Lower lobe of right lung (tissue), 2 donors: Measurements from ENCODE around the gene KCNN1. TPM values are rescaled to one million over a fixed set of nuclear protein-coding genes. Genes with fewer than 3 reads are reported as not detected.
A peak's percentile ranks its signal among the peaks of the same experiment; 100 is the strongest.

Source experiments
- ATAC-seq, 2 donors: fragments of 200-7000 bp; cut with Tn5 transposase; one replicate each; pipeline ENCODE4 v1.9.1; 2020 to 2022; ENCODE audit warnings: mild to moderate bottlenecking in 2 of 2, moderate library complexity in 2 of 2
- DNase-seq: peaks from one replicate; pipeline ENCODE4 v3.0.0-alpha.2; 2020
- H3K27ac ChIP-seq: fragments of 200-600 bp; one replicate; pipeline ENCODE4 v1.8.0; 2022
- H3K27me3 ChIP-seq: fragments of 200-600 bp; one replicate; pipeline ENCODE4 v1.8.0; 2022; ENCODE audit warnings: low read depth
- H3K36me3 ChIP-seq: fragments of 200-600 bp; one replicate; pipeline ENCODE4 v1.8.0; 2022; ENCODE audit warnings: mild to moderate bottlenecking
- H3K4me1 ChIP-seq: fragments of 200-600 bp; one replicate; pipeline ENCODE4 v1.8.0; 2022
- H3K4me3 ChIP-seq: fragments of 200-600 bp; one replicate; pipeline ENCODE4 v1.8.0; 2022; ENCODE audit warnings: mild to moderate bottlenecking
- H3K9me3 ChIP-seq: fragments of 200-600 bp; one replicate; pipeline ENCODE4 v1.8.0; 2022
- intact Hi-C: fragments of 100-400 bp; cut with DNase I; formaldehyde crosslinking; loops from one replicate; pipeline ENCODE4 v1.11.0; 2022
- total RNA-seq: library from RNA; stranded (reverse); fragmentation: NEBNext Ultra II Directional; extraction: Animal tissue kit (Norgen Biotek cat#: 25700); gene quantifications from one replicate; pipeline ENCODE4 v1.2.1, GENCODE V29; 2021
- TF ChIP-seq, protein P1 (sequence below): fragments of 200-600 bp; IDR thresholded peaks from one replicate; pipeline ENCODE4 v1.8.0; 2022; ENCODE audit warnings: antibody characterized with exemption, mild to moderate bottlenecking
- donor health status: DM: no; HTN: yes; CAD: no; lungs with severe emphysema.

The KCNN1 gene
- total RNA-seq, 1 donor from 2014 or later, result not detected

DNA sequence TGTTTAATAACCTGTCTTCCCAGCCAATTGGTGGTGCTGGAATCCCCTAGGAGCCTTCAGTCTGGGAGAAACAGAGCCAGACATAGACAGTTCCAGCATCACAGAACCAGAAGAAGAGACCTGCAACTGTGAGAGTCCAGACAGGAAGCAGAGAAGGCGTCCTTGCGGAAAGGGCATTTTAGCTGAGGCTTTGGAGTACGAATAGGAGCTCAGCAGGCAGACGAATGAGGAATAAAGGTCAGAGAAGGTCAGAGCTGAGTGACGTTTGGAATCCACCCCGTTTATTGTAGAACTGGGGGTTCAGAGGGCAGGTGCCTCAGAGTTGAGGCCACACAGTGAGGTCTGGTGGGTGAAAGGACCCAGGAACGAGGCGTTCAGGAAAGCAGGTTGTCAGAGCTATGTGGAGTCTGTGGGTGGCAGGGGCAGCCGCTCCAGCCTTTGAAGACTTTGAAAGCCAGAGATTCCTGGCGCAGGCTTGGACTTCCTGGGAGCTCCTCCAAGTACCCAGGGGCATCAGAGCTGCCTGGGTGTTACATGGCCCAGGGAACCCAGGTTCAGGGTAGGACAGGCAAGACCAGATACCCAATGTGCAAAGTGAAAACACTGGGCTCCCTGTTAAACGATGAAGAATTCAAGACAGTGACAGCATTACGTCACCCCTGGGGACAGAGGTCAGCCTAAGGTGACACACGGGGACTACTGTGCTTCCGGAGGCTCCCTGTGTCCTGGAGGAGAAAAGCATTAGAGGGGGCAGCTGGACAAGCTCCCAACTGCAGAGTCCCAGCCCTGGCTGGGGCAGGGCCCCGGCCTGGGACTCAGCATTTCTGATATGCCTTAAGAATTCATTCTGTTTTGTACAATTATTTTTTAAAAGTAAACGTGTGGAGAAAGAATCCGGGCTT lies 46.6 kb downstream of the KCNN1 start:
- DNase-seq (no peak), ATAC-seq (no peak)
- H3K27ac ChIP-seq, result peak overlapping the region; percentile 33
- H3K27me3 ChIP-seq, result no peaks in the 10 kb centered on the region
- no peaks in the 10 kb centered on the region for H3K9me3 ChIP-seq
- H3K4me3 ChIP-seq, result peak overlapping the region; percentile 72
- intact Hi-C loops, result no loop called here
- TF ChIP-seq, protein P1, sequence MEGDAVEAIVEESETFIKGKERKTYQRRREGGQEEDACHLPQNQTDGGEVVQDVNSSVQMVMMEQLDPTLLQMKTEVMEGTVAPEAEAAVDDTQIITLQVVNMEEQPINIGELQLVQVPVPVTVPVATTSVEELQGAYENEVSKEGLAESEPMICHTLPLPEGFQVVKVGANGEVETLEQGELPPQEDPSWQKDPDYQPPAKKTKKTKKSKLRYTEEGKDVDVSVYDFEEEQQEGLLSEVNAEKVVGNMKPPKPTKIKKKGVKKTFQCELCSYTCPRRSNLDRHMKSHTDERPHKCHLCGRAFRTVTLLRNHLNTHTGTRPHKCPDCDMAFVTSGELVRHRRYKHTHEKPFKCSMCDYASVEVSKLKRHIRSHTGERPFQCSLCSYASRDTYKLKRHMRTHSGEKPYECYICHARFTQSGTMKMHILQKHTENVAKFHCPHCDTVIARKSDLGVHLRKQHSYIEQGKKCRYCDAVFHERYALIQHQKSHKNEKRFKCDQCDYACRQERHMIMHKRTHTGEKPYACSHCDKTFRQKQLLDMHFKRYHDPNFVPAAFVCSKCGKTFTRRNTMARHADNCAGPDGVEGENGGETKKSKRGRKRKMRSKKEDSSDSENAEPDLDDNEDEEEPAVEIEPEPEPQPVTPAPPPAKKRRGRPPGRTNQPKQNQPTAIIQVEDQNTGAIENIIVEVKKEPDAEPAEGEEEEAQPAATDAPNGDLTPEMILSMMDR, result no peak
- H3K4me1 ChIP-seq, result peaks cover 65% of the 10 kb centered on the region
- H3K36me3 ChIP-seq, result peaks cover 70% of the 10 kb centered on the region

DNA sequence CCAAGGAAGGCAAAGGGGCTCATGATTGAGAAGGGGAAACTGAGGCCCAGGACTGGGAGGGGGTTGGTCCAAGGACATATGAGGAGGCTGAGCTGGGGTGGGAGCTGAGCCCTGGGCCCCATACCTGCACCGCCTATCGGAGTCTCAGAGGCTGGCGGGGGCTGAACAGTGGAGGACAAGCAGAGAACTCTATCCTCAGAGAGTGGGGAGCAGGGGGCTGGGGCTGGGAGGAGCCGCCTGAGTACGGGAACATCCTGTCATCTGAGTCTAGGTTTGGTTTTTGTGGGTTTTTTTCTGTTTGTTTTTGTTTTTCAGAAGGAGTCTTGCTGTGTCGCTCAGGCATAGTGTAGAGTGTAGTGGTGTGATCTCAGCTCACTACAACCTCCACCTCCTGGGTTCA lies 47.3 kb downstream of the KCNN1 start:
- H3K27ac ChIP-seq, result peak overlapping the region; percentile 33
- ATAC-seq (no peak), DNase-seq (no peak)
- no peaks in the 10 kb centered on the region for H3K9me3 ChIP-seq
- intact Hi-C loops, result no loop called here
- peaks cover 65% of the 10 kb centered on the region for H3K4me1 ChIP-seq
- peak overlapping the region; percentile 72 for H3K4me3 ChIP-seq
- TF ChIP-seq, protein P1, result no peak
- peaks cover 66% of the 10 kb centered on the region for H3K36me3 ChIP-seq
- no peaks in the 10 kb centered on the region for H3K27me3 ChIP-seq

DNA sequence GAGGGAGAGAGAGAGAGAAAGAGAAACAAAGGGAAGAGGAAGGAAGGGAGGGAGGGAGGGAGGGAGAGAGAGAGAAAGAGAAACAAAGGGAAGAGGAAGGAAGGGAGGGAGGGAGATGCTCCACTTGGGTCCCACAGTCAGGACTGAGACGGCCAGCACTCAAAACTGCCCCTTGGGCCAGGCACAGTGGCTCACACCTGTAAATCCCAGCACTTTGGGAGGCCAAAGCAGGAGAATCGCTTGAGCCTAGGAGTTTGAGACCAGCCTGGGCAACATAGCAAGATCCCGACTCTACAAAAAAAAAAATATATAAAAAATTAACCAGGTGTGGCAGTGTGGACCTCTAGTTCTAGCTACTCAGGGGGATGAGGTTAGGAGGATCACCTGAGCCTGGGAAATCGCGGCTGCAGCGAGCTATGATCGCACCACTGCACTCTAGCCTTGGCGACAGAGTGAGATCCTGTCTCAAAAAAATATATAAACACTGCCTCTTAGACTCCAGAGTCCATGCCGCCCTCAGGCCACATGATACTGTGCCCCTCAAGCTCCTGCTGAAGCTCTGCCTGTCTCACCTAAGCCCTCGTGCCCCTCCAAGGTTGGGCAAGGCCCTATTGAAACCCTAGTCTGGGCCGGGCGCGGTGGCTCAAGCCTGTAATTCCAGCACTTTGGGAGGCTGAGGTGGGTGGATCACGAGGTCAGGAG lies 49.5 kb downstream of the KCNN1 start:
- intact Hi-C loops, result no loop called here
- Histone ChIP-seq H3K9me3 (no peaks in the 10 kb centered on the region), H3K36me3 (peaks cover 44% of the 10 kb centered on the region), H3K4me3 (no peak overlapping the region), H3K4me1 (peaks cover 80% of the 10 kb centered on the region), H3K27ac (peak overlapping the region; percentile 74), H3K27me3 (no peaks in the 10 kb centered on the region)
- TF ChIP-seq, protein P1, result no peak
- ATAC-seq, result no peak
- no peak for DNase-seq

- H3K4me1 ChIP-seq, result peaks cover 91% of the 10 kb centered on the region
- TF ChIP-seq, protein P1, result no peak
- intact Hi-C loops, result no loop called here
Observed at GRCh38 chr19:18017275-18018083, 50.6 kb downstream of the KCNN1 start.

More at GRCh38 chr19:18017275-18018083, 50.6 kb downstream of the KCNN1 start:
- H3K9me3 ChIP-seq, result no peaks in the 10 kb centered on the region
- H3K27me3 ChIP-seq, result no peaks in the 10 kb centered on the region
- H3K4me3 ChIP-seq, result no peak overlapping the region
- H3K27ac ChIP-seq, result peak overlapping the region; percentile 74
- H3K36me3 ChIP-seq, result peaks cover 33% of the 10 kb centered on the region
- ATAC-seq, result peak; percentile 17 to 22
- no peak for DNase-seq
